Activated T-helper 17 cell treated with anti-CD3 and anti-CD28 coated beads, Interleukin-2, amount 50 U/mL, for 72 hours (primary cell): ENCODE measurements around the gene ASTN2. TPM values are rescaled to one million over a fixed set of nuclear protein-coding genes. Genes with fewer than 3 reads are reported as not detected.

ENCODE experiments used
- ATAC-seq: fragments of 150-1000 bp; cut with Tn5 transposase; replicated peaks from 2 replicates; pipeline ENCODE4 v1.10.0; 2021; ENCODE audit warnings: mild to moderate bottlenecking, moderate library complexity
- H3K27ac Mint-ChIP-seq: one replicate; pipeline ENCODE4 v1.8.0; 2022; ENCODE audit warnings: mixed read lengths
- H3K27me3 Mint-ChIP-seq: one replicate; pipeline ENCODE4 v1.8.0; 2022; ENCODE audit warnings: mixed read lengths
- H3K36me3 Mint-ChIP-seq: one replicate; pipeline ENCODE4 v1.8.0; 2022; ENCODE audit warnings: low read depth, mild to moderate bottlenecking, mixed read lengths
- H3K4me1 Mint-ChIP-seq: one replicate; pipeline ENCODE4 v1.8.0; 2022; ENCODE audit warnings: mixed read lengths
- H3K4me3 Mint-ChIP-seq: one replicate; pipeline ENCODE4 v1.8.0; 2022; ENCODE audit warnings: mild to moderate bottlenecking, mixed read lengths
- H3K9me3 Mint-ChIP-seq: one replicate; pipeline ENCODE4 v1.8.0; 2022; ENCODE audit warnings: mixed read lengths
- total RNA-seq, 2 donors: library from RNA; stranded (reverse); gene quantifications; one replicate each; pipeline ENCODE4 v1.2.3, GENCODE V29; 2022

ASTN2 gene
- total RNA-seq, 2 donors from 2014 or later: 3.3 to 5.4 TPM

GRCh38 chr9:117363006-117363405 lies 51.9 kb downstream of the ASTN2 start:
- no peaks in the 10 kb centered on the region for H3K27me3 Mint-ChIP-seq
- no peaks in the 10 kb centered on the region for H3K4me1 Mint-ChIP-seq
- no peak for ATAC-seq
- H3K27ac Mint-ChIP-seq: no peak overlapping the region
- no peak overlapping the region for H3K4me3 Mint-ChIP-seq
- H3K36me3 Mint-ChIP-seq: no peaks in the 10 kb centered on the region
- H3K9me3 Mint-ChIP-seq: no peaks in the 10 kb centered on the region

- no peak for ATAC-seq
- Mint-ChIP-seq H3K4me3 (no peak overlapping the region), H3K36me3 (no peaks in the 10 kb centered on the region), H3K27me3 (no peaks in the 10 kb centered on the region), H3K9me3 (no peaks in the 10 kb centered on the region), H3K4me1 (no peaks in the 10 kb centered on the region), H3K27ac (no peak overlapping the region)
Observed at GRCh38 chr9:117359910-117360309, 54.9 kb downstream of the ASTN2 start.

GRCh38 chr9:117355542-117355941 lies 59.3 kb downstream of the ASTN2 start:
- no peaks in the 10 kb centered on the region for H3K4me1 Mint-ChIP-seq
- H3K9me3 Mint-ChIP-seq: peaks cover 6% of the 10 kb centered on the region
- no peaks in the 10 kb centered on the region for H3K27me3 Mint-ChIP-seq
- ATAC-seq: no peak
- H3K4me3 Mint-ChIP-seq: no peak overlapping the region
- H3K27ac Mint-ChIP-seq: no peak overlapping the region
- no peaks in the 10 kb centered on the region for H3K36me3 Mint-ChIP-seq

GRCh38 chr9:117354997-117355396 lies 59.9 kb downstream of the ASTN2 start:
- ATAC-seq: no peak
- peaks cover 6% of the 10 kb centered on the region for H3K9me3 Mint-ChIP-seq

GRCh38 chr9:117354244-117354847 lies 60.5 kb downstream of the ASTN2 start:
- Mint-ChIP-seq H3K27me3 (no peaks in the 10 kb centered on the region), H3K4me3 (no peak overlapping the region), H3K9me3 (peaks cover 6% of the 10 kb centered on the region), H3K27ac (no peak overlapping the region), H3K36me3 (no peaks in the 10 kb centered on the region), H3K4me1 (no peaks in the 10 kb centered on the region)
- no peak for ATAC-seq

More at GRCh38 chr9:117354997-117355396, 59.9 kb downstream of the ASTN2 start:
- no peaks in the 10 kb centered on the region for H3K36me3 Mint-ChIP-seq
- no peaks in the 10 kb centered on the region for H3K4me1 Mint-ChIP-seq
- H3K4me3 Mint-ChIP-seq: no peak overlapping the region
- no peaks in the 10 kb centered on the region for H3K27me3 Mint-ChIP-seq
- H3K27ac Mint-ChIP-seq: no peak overlapping the region

GRCh38 chr9:117344892-117345660 lies 69.8 kb downstream of the ASTN2 start:
- no peak for ATAC-seq
- Mint-ChIP-seq H3K27me3 (no peaks in the 10 kb centered on the region), H3K4me3 (no peak overlapping the region)

GRCh38 chr9:117343427-117343826 lies 71.4 kb downstream of the ASTN2 start:
- peak; percentile 43 for ATAC-seq
- Mint-ChIP-seq H3K27me3 (no peaks in the 10 kb centered on the region), H3K9me3 (peaks cover 9% of the 10 kb centered on the region), H3K4me3 (no peak overlapping the region), H3K4me1 (no peaks in the 10 kb centered on the region), H3K27ac (no peak overlapping the region), H3K36me3 (no peaks in the 10 kb centered on the region)

More at GRCh38 chr9:117344892-117345660, 69.8 kb downstream of the ASTN2 start:
- Mint-ChIP-seq H3K4me1 (no peaks in the 10 kb centered on the region), H3K36me3 (no peaks in the 10 kb centered on the region), H3K9me3 (peaks cover 8% of the 10 kb centered on the region), H3K27ac (no peak overlapping the region)

- Mint-ChIP-seq H3K27me3 (no peaks in the 10 kb centered on the region), H3K4me1 (no peaks in the 10 kb centered on the region), H3K27ac (no peak overlapping the region), H3K9me3 (peaks cover 9% of the 10 kb centered on the region), H3K4me3 (no peak overlapping the region), H3K36me3 (no peaks in the 10 kb centered on the region)
- no peak for ATAC-seq
Observed at GRCh38 chr9:117341151-117341550, 73.7 kb downstream of the ASTN2 start.

- no peak for ATAC-seq
- no peak overlapping the region for H3K27ac Mint-ChIP-seq
- H3K36me3 Mint-ChIP-seq: no peaks in the 10 kb centered on the region
- peaks cover 9% of the 10 kb centered on the region for H3K9me3 Mint-ChIP-seq
- no peaks in the 10 kb centered on the region for H3K4me1 Mint-ChIP-seq
- no peaks in the 10 kb centered on the region for H3K27me3 Mint-ChIP-seq
- H3K4me3 Mint-ChIP-seq: no peak overlapping the region
Observed at GRCh38 chr9:117340422-117340821, 74.4 kb downstream of the ASTN2 start.

- no peak overlapping the region for H3K4me3 Mint-ChIP-seq
- peaks cover 4% of the 10 kb centered on the region for H3K9me3 Mint-ChIP-seq
- H3K36me3 Mint-ChIP-seq: no peaks in the 10 kb centered on the region
- no peaks in the 10 kb centered on the region for H3K4me1 Mint-ChIP-seq
- no peaks in the 10 kb centered on the region for H3K27me3 Mint-ChIP-seq
- no peak overlapping the region for H3K27ac Mint-ChIP-seq
- no peak for ATAC-seq
Observed at GRCh38 chr9:117335837-117336433, 78.9 kb downstream of the ASTN2 start.

- no peak overlapping the region for H3K27ac Mint-ChIP-seq
- no peaks in the 10 kb centered on the region for H3K36me3 Mint-ChIP-seq
Observed at GRCh38 chr9:117334101-117334500, 80.8 kb downstream of the ASTN2 start.

GRCh38 chr9:117325831-117326230 lies 89.0 kb downstream of the ASTN2 start:
- peaks cover 13% of the 10 kb centered on the region for H3K9me3 Mint-ChIP-seq
- no peaks in the 10 kb centered on the region for H3K27me3 Mint-ChIP-seq
- H3K4me3 Mint-ChIP-seq: no peak overlapping the region
- H3K4me1 Mint-ChIP-seq: no peaks in the 10 kb centered on the region
- ATAC-seq: no peak
- H3K36me3 Mint-ChIP-seq: no peaks in the 10 kb centered on the region
- H3K27ac Mint-ChIP-seq: no peak overlapping the region

More at GRCh38 chr9:117334101-117334500, 80.8 kb downstream of the ASTN2 start:
- no peak overlapping the region for H3K4me3 Mint-ChIP-seq
- ATAC-seq: no peak
- H3K27me3 Mint-ChIP-seq: no peaks in the 10 kb centered on the region
- peaks cover 8% of the 10 kb centered on the region for H3K9me3 Mint-ChIP-seq
- H3K4me1 Mint-ChIP-seq: no peaks in the 10 kb centered on the region

- no peaks in the 10 kb centered on the region for H3K36me3 Mint-ChIP-seq
- no peaks in the 10 kb centered on the region for H3K27me3 Mint-ChIP-seq
- no peak overlapping the region for H3K4me3 Mint-ChIP-seq
- ATAC-seq: no peak
- H3K27ac Mint-ChIP-seq: no peak overlapping the region
- H3K9me3 Mint-ChIP-seq: peaks cover 8% of the 10 kb centered on the region
- H3K4me1 Mint-ChIP-seq: no peaks in the 10 kb centered on the region
Observed at GRCh38 chr9:117325110-117325731, 89.6 kb downstream of the ASTN2 start.

- Mint-ChIP-seq H3K27ac (no peak overlapping the region), H3K36me3 (no peaks in the 10 kb centered on the region), H3K4me3 (no peak overlapping the region), H3K4me1 (no peaks in the 10 kb centered on the region), H3K9me3 (peaks cover 5% of the 10 kb centered on the region), H3K27me3 (no peaks in the 10 kb centered on the region)
- ATAC-seq: no peak
Observed at GRCh38 chr9:117323390-117323789, 91.5 kb downstream of the ASTN2 start.
